ENCODE measurements around the gene SALL4.

DNA sequence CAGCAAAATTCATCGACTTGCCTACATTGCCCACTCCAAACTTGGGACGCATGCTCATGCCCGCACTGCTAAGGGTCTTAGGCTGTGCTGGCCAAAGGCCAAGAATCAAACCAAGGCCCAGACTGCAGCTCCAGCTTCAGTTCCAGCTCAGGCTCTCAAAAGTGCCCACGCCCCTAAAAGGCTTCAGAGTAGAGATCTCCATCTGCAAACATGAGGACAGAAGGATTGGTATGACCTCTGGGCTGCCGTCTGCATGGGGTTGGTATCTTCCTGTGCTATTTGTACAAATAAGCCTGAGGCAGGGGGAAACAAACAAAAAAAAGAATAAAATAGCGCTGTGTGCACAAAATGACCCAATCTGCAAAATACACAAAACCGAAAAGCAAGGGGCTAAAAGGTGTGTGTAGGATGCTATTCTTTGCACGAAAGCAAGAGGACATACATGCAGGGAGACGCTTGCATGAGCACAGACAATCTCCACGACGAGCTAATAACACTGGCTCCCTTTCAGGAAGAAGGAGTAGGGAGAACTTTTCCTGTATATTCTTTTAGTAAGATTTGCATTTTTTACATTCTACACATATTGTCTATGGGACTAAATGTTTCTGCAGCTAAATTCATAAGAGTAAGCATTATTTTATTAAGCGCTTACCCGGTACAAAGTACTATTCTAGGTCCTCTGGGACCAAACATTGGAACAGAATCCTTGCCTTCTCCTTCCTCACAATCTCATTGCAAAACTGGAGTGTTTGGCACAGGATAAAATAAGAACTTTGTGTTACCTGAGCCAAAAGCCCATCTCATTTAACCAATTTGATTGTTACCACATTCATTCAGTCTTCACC is 67.2 kb downstream of the SALL4 start:
- no peak for TF ChIP-seq GATA2 (IDR thresholded peaks at IDR 0.05; ENCODE audit: low read depth, low read length)
- TF ChIP-seq GATA3 (IDR thresholded peaks at IDR 0.05; ENCODE audit: low read depth, low read length), result no peak

Measured in SH-SY5Y (cell line).